Activated B cell treated with CpG ODN at 0.5 μM for 24 hours (primary cell): ENCODE results near the gene MARCHF4. TPM values are rescaled to one million over a fixed set of nuclear protein-coding genes. Genes with fewer than 3 reads are reported as not detected.

Experiments
- ATAC-seq: fragments of 200-7000 bp; cut with Tn5 transposase; one replicate; pipeline ENCODE4 v1.10.0; 2021; ENCODE audit warnings: low read depth, mild to moderate bottlenecking, moderate library complexity
- CTCF ChIA-PET: fragments of 350-600 bp; sonication (Branson Sonifier 250); formaldehyde crosslinking; loops from one replicate; lab custom pipeline; 2021; ENCODE audit warnings: antibody characterized with exemption; lab: Charles Lee
- POLR2A ChIA-PET: fragments of 350-600 bp; sonication (Branson Sonifier 250); formaldehyde crosslinking; loops from one replicate; lab custom pipeline; 2021; ENCODE audit warnings: antibody characterized with exemption; lab: Charles Lee
- DNase-seq: peaks from one replicate; pipeline ENCODE4 v3.0.0; 2022
- H3K27ac Mint-ChIP-seq: one replicate; pipeline ENCODE4 v1.8.0; 2020; ENCODE audit warnings: mixed read lengths
- H3K27me3 Mint-ChIP-seq: one replicate; pipeline ENCODE4 v1.8.0; 2021; ENCODE audit warnings: mixed read lengths
- H3K36me3 Mint-ChIP-seq: one replicate; pipeline ENCODE4 v1.8.0; 2021; ENCODE audit warnings: low read depth, mixed read lengths
- H3K4me1 Mint-ChIP-seq: one replicate; pipeline ENCODE4 v1.8.0; 2021; ENCODE audit warnings: mixed read lengths
- H3K4me3 Mint-ChIP-seq: one replicate; pipeline ENCODE4 v1.8.0; 2020; ENCODE audit warnings: mild to moderate bottlenecking, mixed read lengths
- H3K9me3 Mint-ChIP-seq: one replicate; pipeline ENCODE4 v1.8.0; 2020; ENCODE audit warnings: mixed read lengths
- intact Hi-C: fragments of 100-400 bp; cut with micrococcal nuclease; formaldehyde crosslinking; loops from one replicate; pipeline ENCODE4 v1.15.1; 2024
- total RNA-seq: library from RNA; stranded (reverse); gene quantifications from 2 replicates; pipeline ENCODE4 v1.2.3, GENCODE V29; 2022
- TF ChIP-seq, protein P1 (sequence below): fragments of 200-600 bp; IDR thresholded peaks from one replicate; pipeline ENCODE4 v1.8.0; 2022; ENCODE audit warnings: antibody characterized with exemption, mild to moderate bottlenecking

MARCHF4 gene
- total RNA-seq, 1 donor from 2014 or later: not detected

DNA sequence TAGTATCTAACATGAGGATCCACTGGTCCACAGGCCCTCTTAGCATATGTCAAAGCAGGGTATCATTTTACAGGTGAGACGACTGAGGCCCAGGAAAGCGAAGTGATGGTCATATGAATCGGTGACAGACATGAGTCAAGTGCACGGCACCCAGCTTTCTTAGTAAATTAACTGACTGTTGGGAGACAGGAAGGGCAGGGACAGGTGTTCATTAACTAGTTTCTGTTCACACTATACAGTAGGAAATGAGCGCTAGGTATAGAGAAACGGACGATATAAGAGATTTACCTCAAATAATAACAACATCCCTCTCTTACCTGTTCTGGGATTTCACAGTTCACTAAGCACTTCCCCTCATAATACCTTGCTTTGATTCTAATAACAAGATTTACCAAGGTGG lies 38.3 kb upstream of the MARCHF4 start:
- peaks cover 22% of the 10 kb centered on the region for H3K4me1 Mint-ChIP-seq
- intact Hi-C loops: loop anchor here (5.0 to 10.0 kb wide), 2 partner anchors 353 to 1454 kb away; no protein-coding TSS in a partner anchor
- peaks cover 17% of the 10 kb centered on the region for H3K36me3 Mint-ChIP-seq
- ATAC-seq (no peak), DNase-seq (no peak)
- no peak overlapping the region for H3K27ac Mint-ChIP-seq
- ChIA-PET CTCF (interaction anchor here (1.9 kb wide), 1 partner anchor 188 kb away, joined by 7 read pairs; no protein-coding TSS in a partner anchor), POLR2A (interaction anchor here (0.7 kb wide), 1 partner anchor 549 kb away, joined by 10 read pairs; no protein-coding TSS in a partner anchor)
- no peak overlapping the region for H3K4me3 Mint-ChIP-seq
- no peaks in the 10 kb centered on the region for H3K9me3 Mint-ChIP-seq
- TF ChIP-seq, protein P1, sequence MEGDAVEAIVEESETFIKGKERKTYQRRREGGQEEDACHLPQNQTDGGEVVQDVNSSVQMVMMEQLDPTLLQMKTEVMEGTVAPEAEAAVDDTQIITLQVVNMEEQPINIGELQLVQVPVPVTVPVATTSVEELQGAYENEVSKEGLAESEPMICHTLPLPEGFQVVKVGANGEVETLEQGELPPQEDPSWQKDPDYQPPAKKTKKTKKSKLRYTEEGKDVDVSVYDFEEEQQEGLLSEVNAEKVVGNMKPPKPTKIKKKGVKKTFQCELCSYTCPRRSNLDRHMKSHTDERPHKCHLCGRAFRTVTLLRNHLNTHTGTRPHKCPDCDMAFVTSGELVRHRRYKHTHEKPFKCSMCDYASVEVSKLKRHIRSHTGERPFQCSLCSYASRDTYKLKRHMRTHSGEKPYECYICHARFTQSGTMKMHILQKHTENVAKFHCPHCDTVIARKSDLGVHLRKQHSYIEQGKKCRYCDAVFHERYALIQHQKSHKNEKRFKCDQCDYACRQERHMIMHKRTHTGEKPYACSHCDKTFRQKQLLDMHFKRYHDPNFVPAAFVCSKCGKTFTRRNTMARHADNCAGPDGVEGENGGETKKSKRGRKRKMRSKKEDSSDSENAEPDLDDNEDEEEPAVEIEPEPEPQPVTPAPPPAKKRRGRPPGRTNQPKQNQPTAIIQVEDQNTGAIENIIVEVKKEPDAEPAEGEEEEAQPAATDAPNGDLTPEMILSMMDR: no peak
- peaks cover 11% of the 10 kb centered on the region for H3K27me3 Mint-ChIP-seq

DNA sequence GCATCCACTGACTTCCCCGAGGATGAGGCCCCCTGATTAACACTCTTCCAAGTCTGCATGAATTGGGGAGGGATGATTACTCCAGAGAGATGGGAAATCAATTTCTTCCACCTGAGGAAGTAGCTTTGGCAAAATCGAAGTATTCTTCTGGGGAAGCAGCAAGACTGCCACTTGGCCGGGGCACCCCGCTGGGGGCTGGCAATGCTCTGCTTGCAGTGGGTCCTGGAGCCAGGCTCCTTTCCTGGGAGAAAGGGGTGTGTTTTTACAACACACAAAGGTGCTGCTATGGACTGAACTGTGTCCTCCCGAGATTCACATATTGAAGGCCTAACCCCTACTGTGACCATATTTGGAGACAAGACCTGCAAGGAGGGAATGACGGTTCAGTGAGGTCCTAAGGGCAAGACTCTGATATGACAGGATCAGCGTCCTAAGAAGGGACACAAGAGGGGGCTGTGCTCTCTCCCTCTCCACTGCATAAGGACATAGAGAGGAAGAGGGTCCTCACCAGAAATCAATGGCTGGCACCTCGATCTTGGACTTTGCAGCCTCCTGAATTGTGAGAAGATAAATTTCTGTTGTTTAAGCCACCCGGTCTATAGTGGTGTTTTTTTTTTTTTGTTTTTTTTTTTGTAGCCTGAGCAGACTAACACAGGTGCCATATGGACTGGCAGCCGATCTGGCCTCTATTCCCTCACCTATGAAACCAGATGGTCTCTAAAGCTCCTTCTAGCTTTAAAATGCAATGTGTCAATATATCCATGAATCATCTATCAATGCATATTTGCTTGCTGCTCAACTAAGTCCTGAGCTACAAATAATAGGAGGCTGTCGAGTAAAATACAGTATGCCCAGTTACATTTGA lies 36.4 kb upstream of the MARCHF4 start:
- peaks cover 20% of the 10 kb centered on the region for H3K4me1 Mint-ChIP-seq
- no peak for ATAC-seq
- no peak overlapping the region for H3K4me3 Mint-ChIP-seq
- H3K9me3 Mint-ChIP-seq: no peaks in the 10 kb centered on the region
- ChIA-PET POLR2A (no interaction called here), CTCF (interaction anchor here (1.9 kb wide), 1 partner anchor 186 kb away, joined by 7 read pairs; no protein-coding TSS in a partner anchor)
- intact Hi-C loops: no loop called here
- H3K27me3 Mint-ChIP-seq: peaks cover 11% of the 10 kb centered on the region
- TF ChIP-seq, protein P1: no peak
- no peak overlapping the region for H3K27ac Mint-ChIP-seq
- DNase-seq: no peak
- H3K36me3 Mint-ChIP-seq: peaks cover 6% of the 10 kb centered on the region

DNA sequence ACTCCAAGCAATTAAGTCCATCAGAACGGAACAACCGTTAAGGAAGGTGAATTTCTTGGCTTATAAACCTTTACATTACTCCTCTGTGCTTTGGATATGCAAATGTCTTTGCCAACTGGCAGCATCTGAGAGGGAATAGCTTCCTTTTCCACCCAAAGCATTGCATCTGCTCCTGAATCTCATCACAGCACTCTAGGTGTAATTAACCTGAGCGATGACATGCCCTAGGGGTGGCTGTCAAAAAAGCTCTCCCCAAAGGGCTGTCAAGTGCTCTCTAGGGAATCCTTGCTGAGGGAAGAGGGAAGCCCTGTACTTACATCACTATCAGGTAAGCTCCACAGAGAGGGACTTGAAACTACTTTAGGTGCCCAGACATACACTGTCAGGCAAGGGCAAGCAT lies 34.5 kb upstream of the MARCHF4 start:
- Mint-ChIP-seq H3K27me3 (peaks cover 11% of the 10 kb centered on the region), H3K36me3 (no peaks in the 10 kb centered on the region), H3K9me3 (no peaks in the 10 kb centered on the region), H3K27ac (no peak overlapping the region), H3K4me1 (peaks cover 4% of the 10 kb centered on the region), H3K4me3 (no peak overlapping the region)
- DNase-seq: no peak
- TF ChIP-seq, protein P1: no peak
- ChIA-PET POLR2A (interaction anchor here (1.5 kb wide), 1 partner anchor 92 kb away, joined by 5 read pairs; the partner anchor contains the start of gene RPL37A), CTCF (interaction anchor here (9.2 kb wide), 1 partner anchor 184 kb away, joined by 97 read pairs; no protein-coding TSS in a partner anchor)
- intact Hi-C loops: no loop called here
- no peak for ATAC-seq

DNA sequence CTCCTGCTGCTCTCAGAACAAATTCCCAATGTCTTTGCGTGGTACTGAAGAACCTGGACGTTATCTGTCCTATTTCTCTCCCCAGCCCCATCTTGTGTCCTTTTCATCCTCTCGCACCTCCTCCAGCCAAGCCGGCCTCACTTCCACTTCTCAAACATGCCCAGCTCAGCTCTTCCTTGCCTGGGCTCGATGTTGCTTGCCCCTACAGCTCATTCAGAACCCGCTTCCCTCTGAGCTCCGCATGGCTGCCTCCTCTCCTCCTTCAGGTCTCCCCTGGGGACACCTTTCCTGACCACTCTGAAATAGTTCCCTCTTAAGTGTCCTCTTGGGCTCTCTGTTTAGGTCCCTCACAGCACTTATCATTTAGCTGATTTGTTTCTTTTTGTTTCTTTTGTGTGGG lies 33.3 kb upstream of the MARCHF4 start:
- CTCF ChIA-PET: interaction anchor here (1.4 to 9.2 kb wide), 4 partner anchors 10 to 189 kb away, joined by 3 to 97 read pairs (median 7); partner anchors contain the start of gene RPL37A
- no peak overlapping the region for H3K4me3 Mint-ChIP-seq
- no peaks in the 10 kb centered on the region for H3K36me3 Mint-ChIP-seq
- H3K27me3 Mint-ChIP-seq: peaks cover 11% of the 10 kb centered on the region
- TF ChIP-seq, protein P1: no peak
- DNase-seq: no peak
- no peak overlapping the region for H3K27ac Mint-ChIP-seq
- intact Hi-C loops: loop anchor here (2.0 kb wide), 1 partner anchor 261 kb away; no protein-coding TSS in a partner anchor
- POLR2A ChIA-PET: interaction anchor here (2.1 to 2.2 kb wide), 2 partner anchors 93 to 183 kb away, joined by 5 to 10 read pairs; partner anchors contain the start of gene RPL37A
- H3K4me1 Mint-ChIP-seq: no peaks in the 10 kb centered on the region
- no peak for ATAC-seq
- no peaks in the 10 kb centered on the region for H3K9me3 Mint-ChIP-seq
